ENCODE results near the gene STH.

The STH gene

DNA sequence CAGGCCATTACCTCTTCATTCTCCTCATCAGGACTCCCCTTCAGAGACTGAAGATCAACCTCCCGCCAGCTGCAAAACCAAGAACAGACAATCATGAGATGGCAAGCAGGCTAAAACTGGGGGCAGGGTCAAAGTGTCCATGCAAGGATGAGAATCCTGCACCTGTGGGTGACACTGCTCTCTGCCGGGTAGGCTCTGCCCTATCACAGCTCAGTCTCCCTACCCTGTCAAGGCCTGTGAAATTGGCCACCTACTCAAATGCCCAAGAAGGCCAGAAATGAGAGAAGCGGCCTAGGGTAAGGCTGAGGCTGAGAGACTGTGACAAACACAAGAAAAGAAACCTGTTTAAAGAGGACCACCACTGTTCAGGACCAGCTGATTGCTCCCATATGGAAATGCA is 34.3 kb downstream of the STH start:
- no peak for DNase-seq
- H2AFZ ChIP-seq (ENCODE audit: low read length), result no peak overlapping the region
- TF ChIP-seq EZH2phosphoT487 (IDR thresholded peaks at IDR 0.05; ENCODE audit: low read length), result no peak
- TF ChIP-seq EZH2 (optimal IDR thresholded peaks at IDR 0.05; ENCODE audit: low read depth, low read length), result no peak
- TF ChIP-seq, protein P1, sequence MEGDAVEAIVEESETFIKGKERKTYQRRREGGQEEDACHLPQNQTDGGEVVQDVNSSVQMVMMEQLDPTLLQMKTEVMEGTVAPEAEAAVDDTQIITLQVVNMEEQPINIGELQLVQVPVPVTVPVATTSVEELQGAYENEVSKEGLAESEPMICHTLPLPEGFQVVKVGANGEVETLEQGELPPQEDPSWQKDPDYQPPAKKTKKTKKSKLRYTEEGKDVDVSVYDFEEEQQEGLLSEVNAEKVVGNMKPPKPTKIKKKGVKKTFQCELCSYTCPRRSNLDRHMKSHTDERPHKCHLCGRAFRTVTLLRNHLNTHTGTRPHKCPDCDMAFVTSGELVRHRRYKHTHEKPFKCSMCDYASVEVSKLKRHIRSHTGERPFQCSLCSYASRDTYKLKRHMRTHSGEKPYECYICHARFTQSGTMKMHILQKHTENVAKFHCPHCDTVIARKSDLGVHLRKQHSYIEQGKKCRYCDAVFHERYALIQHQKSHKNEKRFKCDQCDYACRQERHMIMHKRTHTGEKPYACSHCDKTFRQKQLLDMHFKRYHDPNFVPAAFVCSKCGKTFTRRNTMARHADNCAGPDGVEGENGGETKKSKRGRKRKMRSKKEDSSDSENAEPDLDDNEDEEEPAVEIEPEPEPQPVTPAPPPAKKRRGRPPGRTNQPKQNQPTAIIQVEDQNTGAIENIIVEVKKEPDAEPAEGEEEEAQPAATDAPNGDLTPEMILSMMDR (IDR thresholded peaks at IDR 0.05; ENCODE audit: low read length), result no peak
- H3K9me3 ChIP-seq (replicated peaks; ENCODE audit: insufficient read depth, low read length), result no peaks in the 10 kb centered on the region
- no peaks in the 10 kb centered on the region for H3K27me3 ChIP-seq (replicated peaks; ENCODE audit: insufficient read depth, low read length)
- H3K4me1 ChIP-seq (ENCODE audit: low read length), result peaks cover 28% of the 10 kb centered on the region
- H3K79me2 ChIP-seq (ENCODE audit: low read length), result no peaks in the 10 kb centered on the region
- H3F3A ChIP-seq (ENCODE audit: insufficient read depth, low read length), result peaks cover 15% of the 10 kb centered on the region
- H3K4me2 ChIP-seq (ENCODE audit: low read depth, low read length), result no peak overlapping the region
- no peak overlapping the region for H3K27ac ChIP-seq (ENCODE audit: low read length)
- H4K20me1 ChIP-seq (ENCODE audit: insufficient read depth, low read length), result peaks cover 4% of the 10 kb centered on the region; the same call in 1 of the 2 replicates
- H3K36me3 ChIP-seq (replicated peaks; ENCODE audit: insufficient read depth, low read length), result 0 out of 2 replicates have a peak, but pooled peaks cover 8% of the 10 kb centered on the region
- no peaks in the 10 kb centered on the region for H3K9me2 ChIP-seq (replicated peaks; ENCODE audit: insufficient read depth, low read length)
- H3K9ac ChIP-seq (ENCODE audit: low read length), result no peak overlapping the region
- H3K4me3 ChIP-seq (ENCODE audit: low read length), result no peak overlapping the region

GRCh38 chr17:46035112-46035818 is 36.2 kb downstream of the STH start:
- H2AFZ ChIP-seq (ENCODE audit: low read length), result no peak overlapping the region
- H3F3A ChIP-seq (ENCODE audit: insufficient read depth, low read length), result peaks cover 15% of the 10 kb centered on the region
- H3K27ac ChIP-seq (ENCODE audit: low read length), result peak overlapping the region; percentile 74
- peak; percentile 64 for DNase-seq
- 0 out of 2 replicates have a peak, but pooled peaks cover 8% of the 10 kb centered on the region for H3K36me3 ChIP-seq (replicated peaks; ENCODE audit: insufficient read depth, low read length)
- no peaks in the 10 kb centered on the region for H3K79me2 ChIP-seq (ENCODE audit: low read length)
- TF ChIP-seq, protein P1 (IDR thresholded peaks at IDR 0.05; ENCODE audit: low read length), result no peak
- TF ChIP-seq EZH2phosphoT487 (IDR thresholded peaks at IDR 0.05; ENCODE audit: low read length), result no peak
- no peak for TF ChIP-seq EZH2 (optimal IDR thresholded peaks at IDR 0.05; ENCODE audit: low read depth, low read length)
- peaks cover 28% of the 10 kb centered on the region for H3K4me1 ChIP-seq (ENCODE audit: low read length)
- no peaks in the 10 kb centered on the region for H3K27me3 ChIP-seq (replicated peaks; ENCODE audit: insufficient read depth, low read length)
- peak overlapping the region; percentile 17; the same call in 1 of the 2 replicates for H3K9ac ChIP-seq (ENCODE audit: low read length)
- H3K9me3 ChIP-seq (replicated peaks; ENCODE audit: insufficient read depth, low read length), result no peaks in the 10 kb centered on the region
- no peaks in the 10 kb centered on the region for H3K9me2 ChIP-seq (replicated peaks; ENCODE audit: insufficient read depth, low read length)
- H3K4me3 ChIP-seq (ENCODE audit: low read length), result no peak overlapping the region
- peaks cover 4% of the 10 kb centered on the region; the same call in 1 of the 2 replicates for H4K20me1 ChIP-seq (ENCODE audit: insufficient read depth, low read length)
- peak overlapping the region; percentile 33 for H3K4me2 ChIP-seq (ENCODE audit: low read depth, low read length)

DNA sequence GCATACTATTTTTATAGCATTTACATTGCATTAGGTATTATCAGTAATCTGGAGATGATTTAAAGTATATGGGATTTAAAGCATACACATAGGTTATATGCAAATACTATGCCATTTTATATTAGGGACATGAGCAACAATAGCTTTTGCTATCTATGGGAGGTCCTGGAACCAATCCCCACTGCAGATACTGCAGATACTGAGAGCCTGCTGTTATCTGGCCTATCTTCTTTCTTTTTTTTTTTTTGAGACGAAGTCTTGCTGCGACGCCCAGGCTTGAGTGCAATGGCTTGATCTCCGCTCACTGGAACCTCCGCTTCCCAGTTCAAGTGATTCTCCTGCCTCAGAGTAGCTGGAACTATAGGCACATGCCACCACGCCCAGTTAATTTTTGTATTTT is 37.4 kb downstream of the STH start:
- Histone ChIP-seq H3K4me3 (ENCODE audit: low read length) (no peak overlapping the region), H3K9me2 (replicated peaks; ENCODE audit: insufficient read depth, low read length) (no peaks in the 10 kb centered on the region), H3K9ac (ENCODE audit: low read length) (no peak overlapping the region), H3K27ac (ENCODE audit: low read length) (no peak overlapping the region), H2AFZ (ENCODE audit: low read length) (no peak overlapping the region), H3K79me2 (ENCODE audit: low read length) (no peaks in the 10 kb centered on the region), H3F3A (ENCODE audit: insufficient read depth, low read length) (peaks cover 15% of the 10 kb centered on the region), H3K4me1 (ENCODE audit: low read length) (peaks cover 28% of the 10 kb centered on the region), H3K4me2 (ENCODE audit: low read depth, low read length) (peak overlapping the region; percentile 33; the same call in 1 of the 2 replicates), H3K9me3 (replicated peaks; ENCODE audit: insufficient read depth, low read length) (no peaks in the 10 kb centered on the region), H3K27me3 (replicated peaks; ENCODE audit: insufficient read depth, low read length) (no peaks in the 10 kb centered on the region), H4K20me1 (ENCODE audit: insufficient read depth, low read length) (peaks cover 4% of the 10 kb centered on the region; the same call in 1 of the 2 replicates), H3K36me3 (replicated peaks; ENCODE audit: insufficient read depth, low read length) (0 out of 2 replicates have a peak, but pooled peaks cover 8% of the 10 kb centered on the region)
- TF ChIP-seq, protein P1 (IDR thresholded peaks at IDR 0.05; ENCODE audit: low read length), result no peak
- TF ChIP-seq EZH2 (optimal IDR thresholded peaks at IDR 0.05; ENCODE audit: low read depth, low read length), result no peak
- no peak for TF ChIP-seq EZH2phosphoT487 (IDR thresholded peaks at IDR 0.05; ENCODE audit: low read length)
- no peak for DNase-seq
